Measurements from ENCODE around the gene CFAP61. TPM values are rescaled to one million over a fixed set of nuclear protein-coding genes. Genes with fewer than 3 reads are reported as not detected.

The CFAP61 gene
- total and polyA plus RNA-seq, 9 of the 15 experiments (the other 6 are each of a cell fraction or from before 2014, with no cell fraction given): 0.11 TPM; not detected in 8

DNA sequence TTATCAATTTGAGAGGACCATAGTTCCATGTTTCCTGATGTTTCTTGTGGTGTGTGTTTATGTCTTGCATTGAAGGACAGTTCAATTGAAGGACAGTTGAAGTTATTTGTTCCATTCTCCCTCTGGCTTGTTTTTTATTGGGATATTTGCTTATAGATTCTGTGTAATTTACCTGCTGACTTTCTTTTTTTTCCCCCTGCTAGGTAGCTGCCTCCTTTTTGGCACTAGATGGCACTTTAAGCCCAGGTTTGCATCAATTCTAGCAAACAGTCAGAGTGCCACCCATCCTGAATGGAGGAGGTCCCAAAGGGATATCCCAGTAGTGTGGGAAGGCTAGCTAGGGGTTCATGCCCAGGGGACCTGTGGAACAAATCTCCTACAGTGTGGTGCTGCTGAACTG is 78.1 kb downstream of the CFAP61 start (continued):
- peak in 1 of 2 experiments; percentile 38; a peak in 2 of 4 replicates for TF ChIP-seq RAD21 (CRISPR knock-in tag; conservative IDR thresholded peaks at IDR 0.05 in 1 of 2, IDR thresholded peaks at IDR 0.05 in 1 of 2)
- TF ChIP-seq ARHGAP35 (IDR thresholded peaks at IDR 0.05; ENCODE audit: partially characterized antibody): no peak
- TF ChIP-seq, protein P1, sequence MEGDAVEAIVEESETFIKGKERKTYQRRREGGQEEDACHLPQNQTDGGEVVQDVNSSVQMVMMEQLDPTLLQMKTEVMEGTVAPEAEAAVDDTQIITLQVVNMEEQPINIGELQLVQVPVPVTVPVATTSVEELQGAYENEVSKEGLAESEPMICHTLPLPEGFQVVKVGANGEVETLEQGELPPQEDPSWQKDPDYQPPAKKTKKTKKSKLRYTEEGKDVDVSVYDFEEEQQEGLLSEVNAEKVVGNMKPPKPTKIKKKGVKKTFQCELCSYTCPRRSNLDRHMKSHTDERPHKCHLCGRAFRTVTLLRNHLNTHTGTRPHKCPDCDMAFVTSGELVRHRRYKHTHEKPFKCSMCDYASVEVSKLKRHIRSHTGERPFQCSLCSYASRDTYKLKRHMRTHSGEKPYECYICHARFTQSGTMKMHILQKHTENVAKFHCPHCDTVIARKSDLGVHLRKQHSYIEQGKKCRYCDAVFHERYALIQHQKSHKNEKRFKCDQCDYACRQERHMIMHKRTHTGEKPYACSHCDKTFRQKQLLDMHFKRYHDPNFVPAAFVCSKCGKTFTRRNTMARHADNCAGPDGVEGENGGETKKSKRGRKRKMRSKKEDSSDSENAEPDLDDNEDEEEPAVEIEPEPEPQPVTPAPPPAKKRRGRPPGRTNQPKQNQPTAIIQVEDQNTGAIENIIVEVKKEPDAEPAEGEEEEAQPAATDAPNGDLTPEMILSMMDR (IDR thresholded peaks at IDR 0.05 in 2 of 3, conservative IDR thresholded peaks at IDR 0.05 in 1 of 3; ENCODE audit: insufficient read depth in 2 of 3, low read depth in 1 of 3, low read length in 3 of 3): peak; percentile 13 to 28 (median 21); a peak in 3 of 6 replicates
- no peak for TF ChIP-seq MYBL2 (IDR thresholded peaks at IDR 0.05; ENCODE audit: low read depth)
- TF ChIP-seq MYBL2 (CRISPR knock-in tag; IDR thresholded peaks at IDR 0.05; ENCODE audit: borderline replicate concordance): no peak
- no peak for TF ChIP-seq NCOR1 (IDR thresholded peaks at IDR 0.05)

DNA sequence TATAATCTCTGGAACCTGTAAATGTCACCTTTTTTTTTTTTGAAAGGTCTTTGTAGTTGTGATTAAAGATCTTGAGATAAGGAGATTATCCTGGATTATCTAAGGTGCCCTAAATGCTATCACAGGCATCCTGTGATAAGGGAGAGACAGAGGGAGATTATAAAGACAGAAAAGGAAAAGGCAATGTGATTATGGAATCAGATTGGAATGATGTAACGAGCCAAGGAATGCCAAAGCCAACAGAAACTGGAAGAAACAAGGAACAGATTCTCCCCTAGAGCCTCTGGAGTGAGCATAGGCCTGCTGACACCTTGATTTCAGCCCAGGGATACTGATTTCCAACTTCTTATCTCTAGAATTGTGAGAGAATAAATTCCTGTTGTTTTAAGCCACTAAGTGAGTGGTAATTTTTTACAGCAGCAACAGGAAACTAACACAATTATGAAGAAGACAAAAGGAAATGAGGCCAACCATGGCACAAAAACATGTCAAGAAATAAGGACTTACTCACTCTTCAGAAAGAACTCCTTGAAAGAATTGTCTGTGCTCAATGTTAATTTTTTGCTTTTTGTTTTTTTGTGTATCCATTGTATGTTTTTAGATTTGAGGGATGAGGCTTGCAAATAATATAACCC is 82.7 kb downstream of the CFAP61 start:
- no peak overlapping the region for H3K4me3 ChIP-seq
- H2AFZ ChIP-seq (ENCODE audit: low read depth, low read length): no peak overlapping the region
- DNase-seq (ENCODE audit: extremely low read depth in 1 of 4, low spot score in 3 of 4) (no peak), ATAC-seq (no peak), FAIRE-seq (no peak)
- ChIA-PET POLR2A (no interaction called here), CTCF (ENCODE audit: low intra/inter-chr PET ratio) (no interaction called here)
- H3K9ac ChIP-seq (ENCODE audit: insufficient read depth in 1 of 2, low read depth in 2 of 2, low read length in 2 of 2): no peak overlapping the region
- intact Hi-C loops (cut with micrococcal nuclease) (no loop called here), in situ Hi-C loops (cut with MboI) (no loop called here)
- no peak overlapping the region for H3K4me2 ChIP-seq (ENCODE audit: insufficient read depth, low read length)
- no peaks in the 10 kb centered on the region for H3K27me3 ChIP-seq (ENCODE audit: control insufficient read depth in 2 of 2, insufficient read depth in 2 of 2, low read length in 2 of 2)
- H3K9me1 ChIP-seq (ENCODE audit: control insufficient read depth, insufficient read depth, low read length): no peaks in the 10 kb centered on the region
- no peaks in the 10 kb centered on the region for H3K79me2 ChIP-seq (ENCODE audit: control insufficient read depth, insufficient read depth, low read length)
- 0% methylated on average over 1 of the region's 1 CpG for WGBS (ENCODE audit: insufficient coverage, low coverage, missing lambda C conversion rate)
- no peaks in the 10 kb centered on the region for H4K20me1 ChIP-seq (replicated peaks; ENCODE audit: control insufficient read depth, insufficient read depth, low read length)
- no peaks in the 10 kb centered on the region for H3K36me3 ChIP-seq (ENCODE audit: control insufficient read depth, insufficient read depth, low read length)
- no peaks in the 10 kb centered on the region for H3K9me3 ChIP-seq (replicated peaks; ENCODE audit: control insufficient read depth, insufficient read depth, low read depth, low read length)
- H3K27ac ChIP-seq (ENCODE audit: extremely low read depth, low read depth, low read length): no peak overlapping the region
- no peaks in the 10 kb centered on the region for H3K4me1 ChIP-seq (replicated peaks in 1 of 2; ENCODE audit: control insufficient read depth in 2 of 2, insufficient read depth in 2 of 2, low read length in 2 of 2)
- no TSS peak for BruUV-seq (replicated peaks)
- TF ChIP-seq ZSCAN32 (CRISPR knock-in tag; IDR thresholded peaks at IDR 0.05) (no peak), ZNF175 (CRISPR knock-in tag; IDR thresholded peaks at IDR 0.05; ENCODE audit: low read depth) (no peak), KDM5B (IDR thresholded peaks at IDR 0.05; ENCODE audit: insufficient replicate concordance, low read depth, low read length) (no peak), KDM1A (IDR thresholded peaks at IDR 0.05) (no peak), ZNF589 (CRISPR knock-in tag; IDR thresholded peaks at IDR 0.05; ENCODE audit: low read depth) (no peak), HDAC3 (IDR thresholded peaks at IDR 0.05; ENCODE audit: borderline replicate concordance, partially characterized antibody) (no peak), HDGF (IDR thresholded peaks at IDR 0.05) (no peak), EP400 (IDR thresholded peaks at IDR 0.05) (no peak), MTA2 (IDR thresholded peaks at IDR 0.05; ENCODE audit: low read depth) (no peak), ZNF12 (CRISPR knock-in tag; IDR thresholded peaks at IDR 0.05) (no peak), U2AF1 (optimal IDR thresholded peaks at IDR 0.05; ENCODE audit: low read depth, low read length) (no peak), ZNF124 (CRISPR knock-in tag; IDR thresholded peaks at IDR 0.05) (no peak)
- TF ChIP-seq, protein P2, sequence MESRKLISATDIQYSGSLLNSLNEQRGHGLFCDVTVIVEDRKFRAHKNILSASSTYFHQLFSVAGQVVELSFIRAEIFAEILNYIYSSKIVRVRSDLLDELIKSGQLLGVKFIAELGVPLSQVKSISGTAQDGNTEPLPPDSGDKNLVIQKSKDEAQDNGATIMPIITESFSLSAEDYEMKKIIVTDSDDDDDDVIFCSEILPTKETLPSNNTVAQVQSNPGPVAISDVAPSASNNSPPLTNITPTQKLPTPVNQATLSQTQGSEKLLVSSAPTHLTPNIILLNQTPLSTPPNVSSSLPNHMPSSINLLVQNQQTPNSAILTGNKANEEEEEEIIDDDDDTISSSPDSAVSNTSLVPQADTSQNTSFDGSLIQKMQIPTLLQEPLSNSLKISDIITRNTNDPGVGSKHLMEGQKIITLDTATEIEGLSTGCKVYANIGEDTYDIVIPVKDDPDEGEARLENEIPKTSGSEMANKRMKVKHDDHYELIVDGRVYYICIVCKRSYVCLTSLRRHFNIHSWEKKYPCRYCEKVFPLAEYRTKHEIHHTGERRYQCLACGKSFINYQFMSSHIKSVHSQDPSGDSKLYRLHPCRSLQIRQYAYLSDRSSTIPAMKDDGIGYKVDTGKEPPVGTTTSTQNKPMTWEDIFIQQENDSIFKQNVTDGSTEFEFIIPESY (CRISPR knock-in tag; IDR thresholded peaks at IDR 0.05): no peak
